Stomach (tissue), 4 donors: ENCODE measurements around the gene TANC1.

ENCODE experiments used
- POLR2A ChIP-seq, 4 donors: fragments of 450-650 bp; IDR thresholded peaks; one replicate each; pipeline ENCODE4 v1.6.1; 2016; ENCODE audit warnings: antibody characterized with exemption in 4 of 4, control low read depth in 2 of 4, mild to moderate bottlenecking in 1 of 4, moderate library complexity in 1 of 4
- POLR2AphosphoS5 ChIP-seq, 3 donors: sonication (generic); formaldehyde crosslinking; IDR thresholded peaks; one replicate each; pipeline ENCODE4 v1.6.1; 2016; ENCODE audit warnings: antibody characterized with exemption in 3 of 3
- TF ChIP-seq, protein P1 (sequence below), 7 experiments: fragments of 450-650 bp in 4 of 7; fragments of 200-600 bp in 3 of 7; sonication (generic) in 3 of 7; IDR thresholded peaks; one replicate each; pipeline ENCODE4 v1.5.1; 2016 to 2019; ENCODE audit warnings: antibody characterized with exemption in 7 of 7, control low read depth in 2 of 7, mild to moderate bottlenecking in 1 of 7

GRCh38 chr2:158935617-158936016 lies 32.8 kb upstream of the TANC1 start:
- no peak for TF ChIP-seq POLR2A (IDR thresholded peaks at IDR 0.05)
- TF ChIP-seq, protein P1, sequence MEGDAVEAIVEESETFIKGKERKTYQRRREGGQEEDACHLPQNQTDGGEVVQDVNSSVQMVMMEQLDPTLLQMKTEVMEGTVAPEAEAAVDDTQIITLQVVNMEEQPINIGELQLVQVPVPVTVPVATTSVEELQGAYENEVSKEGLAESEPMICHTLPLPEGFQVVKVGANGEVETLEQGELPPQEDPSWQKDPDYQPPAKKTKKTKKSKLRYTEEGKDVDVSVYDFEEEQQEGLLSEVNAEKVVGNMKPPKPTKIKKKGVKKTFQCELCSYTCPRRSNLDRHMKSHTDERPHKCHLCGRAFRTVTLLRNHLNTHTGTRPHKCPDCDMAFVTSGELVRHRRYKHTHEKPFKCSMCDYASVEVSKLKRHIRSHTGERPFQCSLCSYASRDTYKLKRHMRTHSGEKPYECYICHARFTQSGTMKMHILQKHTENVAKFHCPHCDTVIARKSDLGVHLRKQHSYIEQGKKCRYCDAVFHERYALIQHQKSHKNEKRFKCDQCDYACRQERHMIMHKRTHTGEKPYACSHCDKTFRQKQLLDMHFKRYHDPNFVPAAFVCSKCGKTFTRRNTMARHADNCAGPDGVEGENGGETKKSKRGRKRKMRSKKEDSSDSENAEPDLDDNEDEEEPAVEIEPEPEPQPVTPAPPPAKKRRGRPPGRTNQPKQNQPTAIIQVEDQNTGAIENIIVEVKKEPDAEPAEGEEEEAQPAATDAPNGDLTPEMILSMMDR (IDR thresholded peaks at IDR 0.05), result no peak
- no peak for TF ChIP-seq POLR2AphosphoS5 (IDR thresholded peaks at IDR 0.05)
